Measurements from ENCODE around the gene MRPL19. TPM values are rescaled to one million over a fixed set of nuclear protein-coding genes. Genes with fewer than 3 reads are reported as not detected.

MRPL19 gene
- polyA plus RNA-seq, 4 donors: 26.5 to 40.2 (median 32.5) TPM

- H3K4me1 ChIP-seq (ENCODE audit: control insufficient read depth in 3 of 3, insufficient read depth in 2 of 3, low read depth in 1 of 3, low read length in 2 of 3): no peaks in the 10 kb centered on the region
These were observed 89.7 kb downstream of the MRPL19 start for GRCh38 chr2:75736276-75736675.

DNA sequence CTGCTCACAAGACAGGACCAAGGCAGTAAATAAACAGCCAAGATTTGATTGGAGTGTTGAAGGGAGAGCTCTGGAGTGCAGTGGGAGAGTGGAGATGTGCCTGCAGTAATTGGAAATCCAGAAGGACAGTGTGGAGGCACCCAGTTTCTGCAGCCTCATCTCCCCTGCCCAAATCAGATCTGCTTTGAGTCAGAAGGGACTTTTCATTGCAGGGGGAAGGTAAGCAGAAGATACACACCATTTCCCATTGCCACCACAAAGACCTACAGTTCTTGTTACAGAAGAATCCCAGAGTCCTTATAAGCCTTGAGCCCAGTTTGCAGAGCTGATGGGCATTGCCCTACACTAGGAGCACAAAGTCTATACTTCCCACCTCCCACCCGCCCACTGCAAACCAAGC is 91.4 kb downstream of the MRPL19 start:
- Histone ChIP-seq H3K27me3 (ENCODE audit: control insufficient read depth in 3 of 3, insufficient read depth in 3 of 3, low read length in 3 of 3) (no peaks in the 10 kb centered on the region), H3K4me1 (ENCODE audit: control insufficient read depth in 3 of 3, insufficient read depth in 2 of 3, low read depth in 1 of 3, low read length in 2 of 3) (no peaks in the 10 kb centered on the region), H3K4me3 (ENCODE audit: low read depth in 1 of 3, low read length in 3 of 3) (no peak overlapping the region), H3K9me3 (ENCODE audit: control insufficient read depth in 2 of 2, insufficient read depth in 1 of 2, low read depth in 1 of 2, low read length in 1 of 2) (no peaks in the 10 kb centered on the region), H3K27ac (ENCODE audit: low read depth in 1 of 3, low read length in 2 of 3) (no peak overlapping the region), H3K36me3 (ENCODE audit: control insufficient read depth in 3 of 3, insufficient read depth in 2 of 3, low read depth in 1 of 3, low read length in 3 of 3) (no peaks in the 10 kb centered on the region)
- FAIRE-seq (no peak), DNase-seq (no peak)
- WGBS, 3 donors: 82 to 95% (median 95%) methylated on average over 1 of the region's 1 CpG

More at GRCh38 chr2:75736276-75736675, 89.7 kb downstream of the MRPL19 start:
- no peak overlapping the region for H3K4me3 ChIP-seq (ENCODE audit: low read depth in 1 of 3, low read length in 3 of 3)
- H3K27ac ChIP-seq (ENCODE audit: low read depth in 1 of 3, low read length in 2 of 3): no peak overlapping the region
- H3K36me3 ChIP-seq (ENCODE audit: control insufficient read depth in 3 of 3, insufficient read depth in 2 of 3, low read depth in 1 of 3, low read length in 3 of 3): no peaks in the 10 kb centered on the region
- FAIRE-seq (no peak), DNase-seq (no peak)
- WGBS, 3 donors: 77 to 82% (median 78%) methylated on average over 4 of the region's 4 CpGs
- no peaks in the 10 kb centered on the region for H3K27me3 ChIP-seq (ENCODE audit: control insufficient read depth in 3 of 3, insufficient read depth in 3 of 3, low read length in 3 of 3)
- no peaks in the 10 kb centered on the region for H3K9me3 ChIP-seq (ENCODE audit: control insufficient read depth in 2 of 2, insufficient read depth in 1 of 2, low read depth in 1 of 2, low read length in 1 of 2)

Other genes starting within 250 kb of the MRPL19 start
- gene EVA1A, start 85.8 kb upstream of the MRPL19 start, polyA plus RNA-seq: 10 to 100 TPM in 1 of 4 donors, 1 to 10 TPM in 2, under 1 TPM in 1; 0.45 to 13.2 (median 5.0) TPM
- gene GCFC2, start 64.1 kb downstream of the MRPL19 start, polyA plus RNA-seq: 10 to 100 TPM in 2 of 4 donors, 1 to 10 TPM in 2; 8.9 to 26.0 (median 10.5) TPM